Measurements from ENCODE around the gene MARCHF10. TPM values are rescaled to one million over a fixed set of nuclear protein-coding genes. Genes with fewer than 3 reads are reported as not detected.

The MARCHF10 gene
- total and polyA plus RNA-seq, 9 of the 15 experiments (the other 6 are each of a cell fraction or from before 2014, with no cell fraction given), result not detected

DNA sequence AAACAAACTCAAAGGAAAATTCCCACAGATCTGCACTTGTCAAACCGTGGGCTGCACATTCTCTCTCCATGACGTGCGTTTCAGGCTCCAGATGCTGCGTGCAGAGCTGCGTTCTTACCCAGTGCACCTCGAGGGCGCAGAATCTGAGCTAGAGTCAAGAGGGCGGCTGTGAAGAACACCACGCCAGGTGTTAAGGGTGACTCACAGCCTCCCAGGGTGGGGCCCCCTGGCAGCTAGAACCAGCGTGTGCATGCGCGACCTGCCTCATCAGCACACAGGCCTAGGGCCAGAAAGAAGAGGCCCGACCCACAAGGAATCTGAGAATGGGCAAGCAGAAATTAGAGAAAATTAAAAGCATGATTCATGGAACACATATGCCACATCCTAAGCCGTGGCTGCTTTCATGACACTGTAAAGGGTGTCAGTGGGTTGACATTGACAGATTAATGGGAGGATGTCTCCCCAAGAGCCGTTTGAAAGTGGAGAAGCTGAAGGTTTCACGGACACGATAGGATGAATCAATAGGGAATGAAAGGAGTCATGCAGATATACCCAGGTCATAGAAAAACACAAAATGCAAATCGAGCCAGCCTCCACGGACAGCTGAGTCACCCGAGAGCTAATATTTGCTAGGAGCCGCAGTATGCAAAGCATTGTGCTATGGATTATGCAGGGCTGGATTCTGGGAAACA is 29.0 kb downstream of the MARCHF10 start:
- peaks cover 23 to 39% of the 10 kb centered on the region in 2 experiments for H3K27me3 ChIP-seq (ENCODE audit: control insufficient read depth in 2 of 2, insufficient read depth in 2 of 2, low read length in 2 of 2)
- no peak overlapping the region for H3K9ac ChIP-seq (ENCODE audit: insufficient read depth in 1 of 2, low read depth in 2 of 2, low read length in 2 of 2)
- H4K20me1 ChIP-seq (replicated peaks; ENCODE audit: control insufficient read depth, insufficient read depth, low read length), result no peaks in the 10 kb centered on the region; the same call in 1 of the 2 replicates
- intact Hi-C loops (cut with micrococcal nuclease), result no loop called here
- POLR2A ChIA-PET, result interaction anchor here (0.5 to 0.8 kb wide), 2 partner anchors 21 to 56 kb away, joined by 3 to 4 read pairs; no protein-coding TSS in a partner anchor
- no peaks in the 10 kb centered on the region for H3K36me3 ChIP-seq (ENCODE audit: control insufficient read depth, insufficient read depth, low read length)
- CTCF ChIA-PET (ENCODE audit: low intra/inter-chr PET ratio), result no interaction called here
- WGBS (ENCODE audit: insufficient coverage, low coverage, missing lambda C conversion rate), result under 1% methylated on average over 21 of the region's 21 CpGs
- H3K9me1 ChIP-seq (ENCODE audit: control insufficient read depth, insufficient read depth, low read length), result no peaks in the 10 kb centered on the region
- ATAC-seq (peak; percentile 64), DNase-seq (ENCODE audit: extremely low read depth in 1 of 4, low spot score in 3 of 4) (peak in 3 of 4 experiments; percentile 20 to 31 (median 20)), FAIRE-seq (no peak)
- H3K4me3 ChIP-seq, result no peak overlapping the region
- peaks cover 0 to 4% of the 10 kb centered on the region in 2 experiments; a peak in 1 of 5 replicates for H3K4me1 ChIP-seq (replicated peaks in 1 of 2; ENCODE audit: control insufficient read depth in 2 of 2, insufficient read depth in 2 of 2, low read length in 2 of 2)
- in situ Hi-C loops (cut with MboI), result no loop called here
- H3K9me3 ChIP-seq (replicated peaks; ENCODE audit: control insufficient read depth, insufficient read depth, low read depth, low read length), result no peaks in the 10 kb centered on the region
- H3K4me2 ChIP-seq (ENCODE audit: insufficient read depth, low read length), result no peak overlapping the region; the same call in 1 of the 2 replicates
- H2AFZ ChIP-seq (ENCODE audit: low read depth, low read length), result no peak overlapping the region
- no peak overlapping the region for H3K27ac ChIP-seq (ENCODE audit: extremely low read depth, low read depth, low read length)
- no TSS peak for BruUV-seq (replicated peaks)
- H3K79me2 ChIP-seq (ENCODE audit: control insufficient read depth, insufficient read depth, low read length), result no peaks in the 10 kb centered on the region
- no peak for TF ChIP-seq ZNF778 (CRISPR knock-in tag; IDR thresholded peaks at IDR 0.05)
- no peak for TF ChIP-seq FUS (optimal IDR thresholded peaks at IDR 0.05; ENCODE audit: low read depth, low read length)
- TF ChIP-seq KLF13 (tag; IDR thresholded peaks at IDR 0.05; ENCODE audit: borderline replicate concordance, low read depth), result no peak
- TF ChIP-seq RBM25 (IDR thresholded peaks at IDR 0.05; ENCODE audit: low read depth, low read length, severe bottlenecking), result no peak
- TF ChIP-seq ZNF347 (CRISPR knock-in tag; IDR thresholded peaks at IDR 0.05; ENCODE audit: low read depth), result no peak
- peak; percentile 2 for TF ChIP-seq MEIS2 (IDR thresholded peaks at IDR 0.05; ENCODE audit: partially characterized antibody)
- TF ChIP-seq, protein P1, sequence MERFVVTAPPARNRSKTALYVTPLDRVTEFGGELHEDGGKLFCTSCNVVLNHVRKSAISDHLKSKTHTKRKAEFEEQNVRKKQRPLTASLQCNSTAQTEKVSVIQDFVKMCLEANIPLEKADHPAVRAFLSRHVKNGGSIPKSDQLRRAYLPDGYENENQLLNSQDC (CRISPR knock-in tag; IDR thresholded peaks at IDR 0.05), result no peak
- TF ChIP-seq POLR2B (IDR thresholded peaks at IDR 0.05; ENCODE audit: low read depth, partially characterized antibody), result no peak
- no peak for TF ChIP-seq CBFA2T2 (conservative IDR thresholded peaks at IDR 0.05)
- TF ChIP-seq, protein P2, sequence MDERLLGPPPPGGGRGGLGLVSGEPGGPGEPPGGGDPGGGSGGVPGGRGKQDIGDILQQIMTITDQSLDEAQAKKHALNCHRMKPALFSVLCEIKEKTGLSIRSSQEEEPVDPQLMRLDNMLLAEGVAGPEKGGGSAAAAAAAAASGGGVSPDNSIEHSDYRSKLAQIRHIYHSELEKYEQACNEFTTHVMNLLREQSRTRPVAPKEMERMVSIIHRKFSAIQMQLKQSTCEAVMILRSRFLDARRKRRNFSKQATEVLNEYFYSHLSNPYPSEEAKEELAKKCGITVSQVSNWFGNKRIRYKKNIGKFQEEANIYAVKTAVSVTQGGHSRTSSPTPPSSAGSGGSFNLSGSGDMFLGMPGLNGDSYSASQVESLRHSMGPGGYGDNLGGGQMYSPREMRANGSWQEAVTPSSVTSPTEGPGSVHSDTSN (CRISPR knock-in tag; IDR thresholded peaks at IDR 0.05; ENCODE audit: low read depth), result no peak
- TF ChIP-seq, protein P2 (tag; conservative IDR thresholded peaks at IDR 0.05; ENCODE audit: low read depth), result 0 out of 2 replicates have a peak, but pooled peaks have one; percentile 30
- no peak for TF ChIP-seq LCOR (CRISPR knock-in tag; IDR thresholded peaks at IDR 0.05)
- TF ChIP-seq ARID2 (IDR thresholded peaks at IDR 0.05), result no peak
- TF ChIP-seq, protein P3, sequence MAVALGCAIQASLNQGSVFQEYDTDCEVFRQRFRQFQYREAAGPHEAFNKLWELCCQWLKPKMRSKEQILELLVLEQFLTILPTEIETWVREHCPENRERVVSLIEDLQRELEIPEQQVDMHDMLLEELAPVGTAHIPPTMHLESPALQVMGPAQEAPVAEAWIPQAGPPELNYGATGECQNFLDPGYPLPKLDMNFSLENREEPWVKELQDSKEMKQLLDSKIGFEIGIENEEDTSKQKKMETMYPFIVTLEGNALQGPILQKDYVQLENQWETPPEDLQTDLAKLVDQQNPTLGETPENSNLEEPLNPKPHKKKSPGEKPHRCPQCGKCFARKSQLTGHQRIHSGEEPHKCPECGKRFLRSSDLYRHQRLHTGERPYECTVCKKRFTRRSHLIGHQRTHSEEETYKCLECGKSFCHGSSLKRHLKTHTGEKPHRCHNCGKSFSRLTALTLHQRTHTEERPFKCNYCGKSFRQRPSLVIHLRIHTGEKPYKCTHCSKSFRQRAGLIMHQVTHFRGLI (CRISPR knock-in tag; IDR thresholded peaks at IDR 0.05), result no peak
- TF ChIP-seq ZNF143 (CRISPR knock-in tag; IDR thresholded peaks at IDR 0.05), result no peak
- TF ChIP-seq RUNX1 (IDR thresholded peaks at IDR 0.05; ENCODE audit: low read depth), result no peak
- no peak for TF ChIP-seq L3MBTL2 (IDR thresholded peaks at IDR 0.05)
- TF ChIP-seq ZNF134 (CRISPR knock-in tag; conservative IDR thresholded peaks at IDR 0.05), result no peak
- TF ChIP-seq U2AF2 (optimal IDR thresholded peaks at IDR 0.05; ENCODE audit: low read depth, low read length), result no peak
- TF ChIP-seq BRD4 (IDR thresholded peaks at IDR 0.05), result no peak
- TF ChIP-seq MAFF (IDR thresholded peaks at IDR 0.05; ENCODE audit: low read length), result no peak

Data from K562 (cell line).